Neural progenitor cell (in vitro differentiated cells): ENCODE measurements around the gene GRIP1. TPM values are rescaled to one million over a fixed set of nuclear protein-coding genes. Genes with fewer than 3 reads are reported as not detected.
"Not testable (repeated sequence)": the region's sequence is repeated elsewhere in the genome, so short reads cannot be mapped to it uniquely, and the experiment has no call there.

Experiments used
- DNase-seq: peaks from one replicate; pipeline ENCODE4 v3.0.0-alpha.2; 2016; ENCODE audit warnings: low spot score
- H2AFZ ChIP-seq: fragments of 200-600 bp; sonication (generic); replicated peaks from 2 replicates; pipeline ENCODE4 v1.6.1; 2016; ENCODE audit warnings: antibody characterized with exemption
- H3F3A ChIP-seq: fragments of 200-600 bp; sonication (generic); 2 replicates; pipeline ENCODE4 v1.6.1; 2016; ENCODE audit warnings: antibody characterized with exemption, low read depth
- H3K27ac ChIP-seq: fragments of 200-600 bp; sonication (generic); 2 replicates; pipeline ENCODE4 v1.5.1; 2016; ENCODE audit warnings: mild to moderate bottlenecking
- H3K27me3 ChIP-seq: fragments of 200-600 bp; sonication (generic); 2 replicates; pipeline ENCODE4 v1.6.1; 2016; ENCODE audit warnings: mild to moderate bottlenecking, moderate library complexity
- H3K36me3 ChIP-seq: fragments of 200-600 bp; sonication (generic); 2 replicates; pipeline ENCODE4 v1.5.1; 2016
- H3K4me1 ChIP-seq: fragments of 200-600 bp; sonication (generic); 2 replicates; pipeline ENCODE4 v1.6.1; 2016; ENCODE audit warnings: mixed run types
- H3K4me2 ChIP-seq: fragments of 200-600 bp; sonication (generic); 2 replicates; pipeline ENCODE4 v1.6.1; 2016
- H3K4me3 ChIP-seq: fragments of 200-600 bp; sonication (generic); 2 replicates; pipeline ENCODE4 v1.5.1; 2016
- H3K79me2 ChIP-seq: fragments of 200-600 bp; sonication (generic); 2 replicates; pipeline ENCODE4 v1.6.1; 2016; ENCODE audit warnings: low read depth
- H3K9ac ChIP-seq: fragments of 200-600 bp; sonication (generic); 2 replicates; pipeline ENCODE4 v1.6.1; 2016
- H3K9me3 ChIP-seq: fragments of 200-600 bp; sonication (generic); 2 replicates; pipeline ENCODE4 v1.5.1; 2016; ENCODE audit warnings: low read depth
- H4K20me1 ChIP-seq: fragments of 200-600 bp; sonication (generic); 2 replicates; pipeline ENCODE4 v1.6.1; 2016; ENCODE audit warnings: low read depth
- H3K27ac Mint-ChIP-seq: 3 replicates; pipeline ENCODE4 v1.8.0; 2021; ENCODE audit warnings: mixed read lengths
- H3K27me3 Mint-ChIP-seq: 2 replicates; pipeline ENCODE4 v1.8.0; 2022; ENCODE audit warnings: low read depth, mild to moderate bottlenecking, inconsistent platforms, moderate library complexity, mixed read lengths; ENCODE audit not compliant: insufficient read depth
- H3K36me3 Mint-ChIP-seq: 3 replicates; pipeline ENCODE4 v1.8.0; 2021; ENCODE audit warnings: mixed read lengths
- H3K4me1 Mint-ChIP-seq: 3 replicates; pipeline ENCODE4 v1.8.0; 2021; ENCODE audit warnings: mixed read lengths
- H3K4me3 Mint-ChIP-seq: 3 replicates; pipeline ENCODE4 v1.8.0; 2021; ENCODE audit warnings: mild to moderate bottlenecking, moderate library complexity, mixed read lengths
- H3K9me3 Mint-ChIP-seq: 3 replicates; pipeline ENCODE4 v1.8.0; 2020; ENCODE audit warnings: mixed read lengths
- CTCF ChIP-seq: fragments of 200-600 bp; sonication (generic); IDR thresholded peaks from 2 replicates; pipeline ENCODE4 v1.5.1; 2017; ENCODE audit warnings: antibody characterized with exemption, mild to moderate bottlenecking
- EZH2 ChIP-seq: fragments of 200-600 bp; sonication (generic); IDR thresholded peaks from 2 replicates; pipeline ENCODE4 v1.6.1; 2017; ENCODE audit warnings: antibody characterized with exemption, mild to moderate bottlenecking, moderate library complexity
- EZH2phosphoT487 ChIP-seq: fragments of 200-600 bp; sonication (generic); IDR thresholded peaks from 2 replicates; pipeline ENCODE4 v1.6.1; 2017; ENCODE audit warnings: antibody characterized with exemption
- total RNA-seq: library from RNA; depleted of rRNA; stranded (reverse); fragments of >200 nt; gene quantifications from 2 replicates; pipeline ENCODE4 v1.2.3, GENCODE V29; 2015; ENCODE audit warnings: low replicate concordance

The GRIP1 gene
- total RNA-seq, 1 donor from 2014 or later: 38.2 TPM

- DNase-seq: no peak
- Histone ChIP-seq H3K9me3 (no peaks in the 10 kb centered on the region), H3K27me3 (no peaks in the 10 kb centered on the region), H2AFZ (no peak overlapping the region), H3F3A (peaks cover 5% of the 10 kb centered on the region), H4K20me1 (no peaks in the 10 kb centered on the region), H3K4me2 (no peak overlapping the region), H3K4me1 (no peaks in the 10 kb centered on the region), H3K36me3 (no peaks in the 10 kb centered on the region), H3K79me2 (no peaks in the 10 kb centered on the region), H3K9ac (no peak overlapping the region), H3K27ac (no peak overlapping the region), H3K4me3 (no peak overlapping the region)
- H3K4me1 Mint-ChIP-seq: peaks cover 42% of the 10 kb centered on the region
- no peak overlapping the region for H3K27ac Mint-ChIP-seq
- H3K4me3 Mint-ChIP-seq: no peak overlapping the region
- no peaks in the 10 kb centered on the region for H3K9me3 Mint-ChIP-seq
- H3K36me3 Mint-ChIP-seq: no peaks in the 10 kb centered on the region
- no peak for TF ChIP-seq EZH2phosphoT487
- TF ChIP-seq EZH2: no peak
- no peak for TF ChIP-seq CTCF
- peaks cover 4% of the 10 kb centered on the region for H3K27me3 Mint-ChIP-seq
These were observed 178.0 kb downstream of the GRIP1 start for GRCh38 chr12:66500841-66501240.

- Histone ChIP-seq H4K20me1 (no peaks in the 10 kb centered on the region), H3K4me3 (no peak overlapping the region), H3K9ac (no peak overlapping the region), H2AFZ (no peak overlapping the region), H3K4me2 (no peak overlapping the region), H3K27ac (no peak overlapping the region), H3F3A (peaks cover 5% of the 10 kb centered on the region), H3K9me3 (no peaks in the 10 kb centered on the region), H3K79me2 (no peaks in the 10 kb centered on the region), H3K4me1 (no peaks in the 10 kb centered on the region), H3K27me3 (no peaks in the 10 kb centered on the region), H3K36me3 (no peaks in the 10 kb centered on the region)
- TF ChIP-seq EZH2 (no peak), CTCF (no peak)
- peaks cover 42% of the 10 kb centered on the region for H3K4me1 Mint-ChIP-seq
- DNase-seq: no peak
- H3K9me3 Mint-ChIP-seq: no peaks in the 10 kb centered on the region
- H3K36me3 Mint-ChIP-seq: no peaks in the 10 kb centered on the region
- H3K27me3 Mint-ChIP-seq: peaks cover 2% of the 10 kb centered on the region
- no peak overlapping the region for H3K4me3 Mint-ChIP-seq
- no peak overlapping the region for H3K27ac Mint-ChIP-seq
These were observed 178.8 kb downstream of the GRIP1 start for GRCh38 chr12:66500091-66500490.

DNA sequence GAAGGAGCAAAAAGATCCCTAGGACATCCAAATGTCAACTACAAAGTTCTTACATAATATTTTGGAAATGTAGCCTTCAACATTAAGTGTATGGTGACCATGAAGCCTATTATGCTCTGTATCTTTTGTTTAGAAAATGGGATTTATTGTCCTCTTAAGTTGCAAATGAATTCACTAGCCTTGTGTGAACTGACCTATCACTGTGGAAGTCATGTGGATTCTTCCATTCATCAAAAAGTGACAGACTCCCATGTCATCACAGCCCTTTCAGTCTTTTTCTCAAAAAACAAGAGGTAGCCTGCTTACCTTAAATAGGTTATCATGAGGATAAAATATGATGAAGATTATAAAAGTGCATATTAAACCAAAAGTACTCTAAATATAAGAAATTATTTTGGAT lies 179.9 kb downstream of the GRIP1 start:
- no peaks in the 10 kb centered on the region for H3K9me3 ChIP-seq

GRCh38 chr12:66498059-66498458 lies 180.8 kb downstream of the GRIP1 start:
- H3K9me3 Mint-ChIP-seq, H3K27ac Mint-ChIP-seq, H3K4me3 Mint-ChIP-seq, H3K4me1 ChIP-seq, H3K27ac ChIP-seq, H3K27me3 Mint-ChIP-seq, H2AFZ ChIP-seq, H3K9me3 ChIP-seq, H4K20me1 ChIP-seq, H3K4me3 ChIP-seq, H3K36me3 Mint-ChIP-seq, H3K36me3 ChIP-seq, H3K9ac ChIP-seq, H3K79me2 ChIP-seq, DNase-seq, H3K27me3 ChIP-seq, H3F3A ChIP-seq, H3K4me2 ChIP-seq: not testable (repeated sequence)
- H3K4me1 Mint-ChIP-seq: peaks cover 42% of the 10 kb centered on the region

More for the DNA sequence above, 179.9 kb downstream of the GRIP1 start:
- H3K4me1 Mint-ChIP-seq: peaks cover 42% of the 10 kb centered on the region
- Histone ChIP-seq H3K79me2 (no peaks in the 10 kb centered on the region), H2AFZ (no peak overlapping the region), H4K20me1 (no peaks in the 10 kb centered on the region), H3K4me3 (no peak overlapping the region), H3K36me3 (no peaks in the 10 kb centered on the region), H3F3A (peaks cover 5% of the 10 kb centered on the region), H3K9ac (no peak overlapping the region), H3K4me1 (no peaks in the 10 kb centered on the region), H3K4me2 (no peak overlapping the region), H3K27me3 (no peaks in the 10 kb centered on the region), H3K27ac (no peak overlapping the region)
- H3K36me3 Mint-ChIP-seq: no peaks in the 10 kb centered on the region
- peaks cover 2% of the 10 kb centered on the region for H3K27me3 Mint-ChIP-seq
- TF ChIP-seq EZH2: no peak
- TF ChIP-seq EZH2phosphoT487: no peak
- no peak for TF ChIP-seq CTCF
- no peak overlapping the region for H3K27ac Mint-ChIP-seq
- no peaks in the 10 kb centered on the region for H3K9me3 Mint-ChIP-seq
- DNase-seq: no peak
- no peak overlapping the region for H3K4me3 Mint-ChIP-seq
